AG10803 (cell line): Measurements from ENCODE around the gene CRB3.

ENCODE experiments used
- DNase-seq: peaks from one replicate; pipeline ENCODE4 v3.0.0; 2010; ENCODE audit warnings: low read depth
- H3K4me3 ChIP-seq: 2 replicates; pipeline ENCODE4 v1.5.1; 2011; ENCODE audit warnings: mild to moderate bottlenecking, low read length, control low read depth
- CTCF ChIP-seq: conservative IDR thresholded peaks from 2 replicates; pipeline ENCODE4 v1.5.1; 2011; ENCODE audit warnings: mild to moderate bottlenecking, low read length, control low read depth, inconsistent platforms

CRB3 gene

GRCh38 chr19:6452223-6452614 is 11.9 kb upstream of the CRB3 start:
- no peak for TF ChIP-seq CTCF
- DNase-seq = no peak
- no peak overlapping the region for H3K4me3 ChIP-seq

GRCh38 chr19:6452899-6453298 is 11.2 kb upstream of the CRB3 start:
- no peak for DNase-seq
- TF ChIP-seq CTCF = no peak
- H3K4me3 ChIP-seq = no peak overlapping the region

- no peak for DNase-seq
- no peak for TF ChIP-seq CTCF
- H3K4me3 ChIP-seq = no peak overlapping the region
These were observed 10.0 kb upstream of the CRB3 start for GRCh38 chr19:6453951-6454565.

GRCh38 chr19:6455924-6456323 is 8.1 kb upstream of the CRB3 start:
- no peak for DNase-seq
- no peak for TF ChIP-seq CTCF
- H3K4me3 ChIP-seq = no peak overlapping the region

- TF ChIP-seq CTCF = no peak
- no peak for DNase-seq
- H3K4me3 ChIP-seq = no peak overlapping the region; the same call in 1 of the 2 replicates
These were observed 5.9 kb upstream of the CRB3 start for GRCh38 chr19:6457958-6458694.

- no peak for DNase-seq
- H3K4me3 ChIP-seq = peak overlapping the region; percentile 82
- no peak for TF ChIP-seq CTCF
These were observed 5.3 kb upstream of the CRB3 start for GRCh38 chr19:6458695-6459261.
